Right lobe of liver (tissue), 6 donors: ENCODE results near the gene RPS19. TPM values are rescaled to one million over a fixed set of nuclear protein-coding genes. Genes with fewer than 3 reads are reported as not detected.

ENCODE experiments used
- ATAC-seq, 4 donors: fragments of 200-7000 bp; cut with Tn5 transposase; one replicate each; pipeline ENCODE4 v1.9.1; 2020; ENCODE audit warnings: mild to moderate bottlenecking in 4 of 4, moderate library complexity in 4 of 4
- DNase-seq, 3 donors: peaks; one replicate each; pipeline ENCODE4 v3.0.0-alpha.2; 2020
- H3K27ac ChIP-seq, 3 donors: fragments of 200-600 bp; one replicate each; pipeline ENCODE4 v1.8.0; 2022
- H3K27me3 ChIP-seq, 2 donors: fragments of 200-600 bp; one replicate each; pipeline ENCODE4 v1.8.0; 2022
- H3K36me3 ChIP-seq, 4 donors: fragments of 200-600 bp; sonication (generic) in 1 of 4; one replicate each; pipeline versions ENCODE4 v1.5.1 to v1.8.0; 2017 to 2022; ENCODE audit warnings: control low read depth in 1 of 4
- H3K4me1 ChIP-seq, 4 donors: fragments of 200-600 bp; sonication (generic) in 1 of 4; one replicate each; pipeline versions ENCODE4 v1.5.1 to v1.8.0; 2017 to 2022; ENCODE audit warnings: control low read depth in 1 of 4
- H3K4me3 ChIP-seq, 3 donors: fragments of 200-600 bp; one replicate each; pipeline ENCODE4 v1.8.0; 2022
- H3K9me3 ChIP-seq, 4 donors: fragments of 200-600 bp; sonication (generic) in 1 of 4; one replicate each; pipeline versions ENCODE4 v1.5.1 to v1.8.0; 2017 to 2022; ENCODE audit warnings: control low read depth in 1 of 4
- CTCF ChIP-seq, 4 donors: fragments of 200-600 bp in 3 of 4; fragments of 450-650 bp in 1 of 4; IDR thresholded peaks; one replicate each; pipeline versions ENCODE4 v1.5.1 to v1.8.0; 2016 to 2022; ENCODE audit warnings: antibody characterized with exemption in 4 of 4, mild to moderate bottlenecking in 2 of 4
- POLR2A ChIP-seq: fragments of 450-650 bp; IDR thresholded peaks from one replicate; pipeline ENCODE4 v1.6.1; 2017; ENCODE audit warnings: antibody characterized with exemption, mild to moderate bottlenecking
- WGBS: methylation state at CpG from one replicate; pipeline ENCODE4 v1.1.6; 2018; ENCODE audit warnings: low coverage, low lambda C conversion rate; ENCODE audit not compliant: insufficient coverage; ENCODE audit errors: missing lambda C conversion rate; 5-methylcytosine and 5-hydroxymethylcytosine counted together
- intact Hi-C, 2 donors: fragments of 100-400 bp; cut with DNase I; formaldehyde crosslinking; loops; one replicate each; pipeline versions ENCODE4 v1.11.2 to v1.14.1; 2022
- total RNA-seq, 6 experiments: library from RNA; depleted of rRNA in 2 of 6; stranded (reverse); fragments of >200 nt in 2 of 6; fragmentation: NEBNext Ultra II Directional in 3 of 6; extraction: Animal tissue kit (Norgen Biotek cat#: 25700) in 3 of 6; gene quantifications; one replicate each; pipeline versions ENCODE4 v1.1.0 to v1.2.4, GENCODE V29; 2016 to 2023
- donor health status: DM: no; HTN: yes; CAD: no.
- donor health status: DM: no; HTN: no; CAD: no.
- donor health status: DM: no; HTN: no; CAD: no.
- donor health status: DM: no; HTN: yes; CAD: no.
- donor health status: DM: no; HTN: yes; CAD: no.

The RPS19 gene
- total RNA-seq, 6 experiments from 2014 or later, result 347 to 556 (median 499) TPM

- Histone ChIP-seq H3K27ac (no peak overlapping the region), H3K4me3 (no peak overlapping the region), H3K36me3 (no peaks in the 10 kb centered on the region), H3K27me3 (no peaks in the 10 kb centered on the region), H3K9me3 (no peaks in the 10 kb centered on the region), H3K4me1 (no peaks in the 10 kb centered on the region)
- no peak for ATAC-seq
- intact Hi-C loops, result no loop called here
- WGBS, result 33% methylated on average over 3 of the region's 5 CpGs
- no peak for TF ChIP-seq CTCF (IDR thresholded peaks at IDR 0.05)
- TF ChIP-seq POLR2A, result no peak
- DNase-seq, result no peak
Measured at GRCh38 chr19:41850381-41850780, 9.7 kb upstream of the RPS19 start.

DNA sequence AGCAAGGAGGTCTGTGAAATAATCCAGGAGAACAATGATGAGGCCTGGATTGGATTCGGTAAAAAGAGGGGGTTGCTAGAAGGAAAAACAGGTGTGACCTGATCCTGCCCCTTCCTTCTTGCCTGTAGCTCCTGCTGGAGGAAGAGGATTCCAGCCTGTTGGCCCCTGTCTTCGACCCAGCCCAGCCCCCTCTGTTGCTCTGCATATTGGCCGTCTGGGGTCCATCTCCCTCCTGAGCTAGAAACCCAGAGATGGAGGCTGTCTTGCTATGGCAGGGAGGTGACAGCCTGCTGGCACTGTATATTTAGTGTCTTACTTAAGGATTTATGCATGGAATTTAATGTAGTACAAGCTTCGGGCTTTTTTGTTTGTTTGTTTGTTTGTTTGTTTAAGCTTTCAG, 8.6 kb upstream of the RPS19 start:
- no peak for ATAC-seq
- no peak for TF ChIP-seq POLR2A
- no peak for TF ChIP-seq CTCF (IDR thresholded peaks at IDR 0.05)
- no peaks in the 10 kb centered on the region for H3K36me3 ChIP-seq
- no peak overlapping the region for H3K27ac ChIP-seq
- WGBS, result 19% methylated on average over 2 of the region's 4 CpGs
- no peak overlapping the region for H3K4me3 ChIP-seq
- H3K9me3 ChIP-seq, result no peaks in the 10 kb centered on the region
- DNase-seq, result no peak
- intact Hi-C loops, result no loop called here
- H3K4me1 ChIP-seq, result no peaks in the 10 kb centered on the region
- no peaks in the 10 kb centered on the region for H3K27me3 ChIP-seq

- intact Hi-C loops, result no loop called here
- H3K4me3 ChIP-seq, result no peak overlapping the region
- DNase-seq, result no peak
- no peaks in the 10 kb centered on the region for H3K27me3 ChIP-seq
- H3K27ac ChIP-seq, result no peak overlapping the region
- no peaks in the 10 kb centered on the region for H3K4me1 ChIP-seq
- WGBS, result 57% methylated on average over 1 of the region's 2 CpGs
- H3K9me3 ChIP-seq, result no peaks in the 10 kb centered on the region
- no peaks in the 10 kb centered on the region for H3K36me3 ChIP-seq
- TF ChIP-seq CTCF (IDR thresholded peaks at IDR 0.05), result no peak
- TF ChIP-seq POLR2A, result no peak
- ATAC-seq, result no peak
Measured at GRCh38 chr19:41853344-41853743, 6.7 kb upstream of the RPS19 start.

DNA sequence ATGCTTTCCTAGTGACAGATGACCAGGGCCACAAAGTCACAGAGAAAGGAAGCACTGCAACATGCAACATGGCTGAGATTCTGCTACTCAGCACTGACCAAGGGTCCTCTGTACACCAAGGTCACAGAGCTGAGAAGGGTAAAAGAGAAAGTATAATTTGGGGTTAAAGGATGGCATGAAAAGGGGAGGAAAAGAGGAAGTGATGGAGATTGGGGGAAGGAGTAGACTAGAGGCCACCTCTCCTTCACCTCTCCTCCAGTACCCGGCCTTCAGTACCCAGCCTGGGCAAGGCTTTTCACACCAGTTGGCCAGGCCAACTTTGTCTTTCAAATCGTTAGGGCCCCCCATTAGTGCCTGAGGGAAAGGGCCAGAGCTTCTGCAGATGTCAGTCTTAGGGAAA, 6.3 kb upstream of the RPS19 start:
- ATAC-seq, result no peak
- intact Hi-C loops, result no loop called here
- TF ChIP-seq POLR2A (no peak), CTCF (IDR thresholded peaks at IDR 0.05) (no peak)

GRCh38 chr19:41859213-41859617, 840 bp upstream of the RPS19 start:
- no peaks in the 10 kb centered on the region for H3K27me3 ChIP-seq
- DNase-seq (no peak), ATAC-seq (no peak)
- 1% methylated on average over 8 of the region's 8 CpGs for WGBS
- H3K4me1 ChIP-seq, result peaks cover 0 to 17% (median 3%) of the 10 kb centered on the region in 4 donors
- TF ChIP-seq POLR2A, result no peak
- no peak for TF ChIP-seq CTCF (IDR thresholded peaks at IDR 0.05)
- intact Hi-C loops, result no loop called here
- H3K36me3 ChIP-seq, result peaks cover 11 to 31% (median 15%) of the 10 kb centered on the region in 4 donors
- H3K9me3 ChIP-seq, result no peaks in the 10 kb centered on the region
- H3K27ac ChIP-seq, result peak overlapping the region in 2 of 3 donors; percentile 25 to 43
- peak overlapping the region; percentile 14 to 97 (median 94) for H3K4me3 ChIP-seq

More for the DNA sequence above, 6.3 kb upstream of the RPS19 start:
- Histone ChIP-seq H3K36me3 (no peaks in the 10 kb centered on the region), H3K27me3 (no peaks in the 10 kb centered on the region), H3K4me1 (peaks cover 0 to under 1% (median 0%) of the 10 kb centered on the region in 4 donors), H3K9me3 (no peaks in the 10 kb centered on the region), H3K27ac (no peak overlapping the region), H3K4me3 (no peak overlapping the region)
- 17% methylated on average over 1 of the region's 2 CpGs for WGBS
- no peak for DNase-seq
